Measurements from ENCODE around the gene EARS2. TPM values are rescaled to one million over a fixed set of nuclear protein-coding genes. Genes with fewer than 3 reads are reported as not detected.
"Not testable (repeated sequence)": the region's sequence is repeated elsewhere in the genome, so short reads cannot be mapped to it uniquely, and the experiment has no call there.

The EARS2 gene
- total and polyA plus RNA-seq, 10 of the 15 experiments (the other 5 are each of a cell fraction or from before 2014, with no cell fraction given), result 12.9 to 65.9 (median 33.5) TPM

- FAIRE-seq; H3K27me3 ChIP-seq (replicated peaks in 1 of 2; ENCODE audit: control insufficient read depth in 2 of 2, insufficient read depth in 2 of 2, low read length in 1 of 2); H3K4me2 ChIP-seq (ENCODE audit: control insufficient read depth, insufficient read depth); BruUV-seq (replicated peaks); ATAC-seq; H3K4me1 ChIP-seq (ENCODE audit: control insufficient read depth, insufficient read depth, low read length); H3K27ac ChIP-seq (ENCODE audit: control insufficient read depth, insufficient read depth); H4K20me1 ChIP-seq (ENCODE audit: control insufficient read depth, insufficient read depth); DNase-seq (ENCODE audit: low read depth, low spot score); in situ Hi-C loops (cut with MboI); RAD21 ChIA-PET (ENCODE audit: unreplicated experiment); intact Hi-C loops (cut with micrococcal nuclease; ENCODE audit: unreplicated experiment); H3K9ac ChIP-seq (ENCODE audit: control insufficient read depth, insufficient read depth, low read length); H3K9me3 ChIP-seq (replicated peaks; ENCODE audit: control insufficient read depth, insufficient read depth, low read length); H3K4me3 ChIP-seq; H3K79me2 ChIP-seq (ENCODE audit: control insufficient read depth, insufficient read depth, low read length); H2AFZ ChIP-seq (ENCODE audit: control insufficient read depth, low read depth, low read length): not testable (repeated sequence)
- H3K36me3 ChIP-seq (ENCODE audit: control insufficient read depth in 2 of 2, insufficient read depth in 2 of 2, low read length in 1 of 2), result peaks cover 8 to 31% of the 10 kb centered on the region in 2 experiments
- 96% methylated on average over 3 of the region's 3 CpGs for WGBS (ENCODE audit: insufficient coverage, insufficient replicate concordance, low lambda C conversion rate, missing lambda C conversion rate)
- POLR2A ChIA-PET, result interaction anchor here (0.7 kb wide), 1 partner anchor 17 kb away, joined by 3 read pairs; no protein-coding TSS in a partner anchor
- SMC1A ChIA-PET (ENCODE audit: uncharacterized antibody, unreplicated experiment), result interaction anchor here (1.5 kb wide), 1 partner anchor 34 kb away, joined by 4 read pairs; no protein-coding TSS in a partner anchor
- CTCF ChIA-PET, result interaction anchor here (1.2 kb wide), 1 partner anchor 18 kb away, joined by 3 read pairs; no protein-coding TSS in a partner anchor
Measured at GRCh38 chr16:23540817-23541178, 16.4 kb downstream of the EARS2 start.

GRCh38 chr16:23539984-23540816 is 16.9 kb downstream of the EARS2 start:
- in situ Hi-C loops (cut with MboI), result no loop called here
- Histone ChIP-seq H4K20me1 (ENCODE audit: control insufficient read depth, insufficient read depth) (no peaks in the 10 kb centered on the region), H3K36me3 (ENCODE audit: control insufficient read depth in 2 of 2, insufficient read depth in 2 of 2, low read length in 1 of 2) (peaks cover 13 to 30% of the 10 kb centered on the region in 2 experiments), H3K4me2 (ENCODE audit: control insufficient read depth, insufficient read depth) (no peak overlapping the region), H3K9ac (ENCODE audit: control insufficient read depth, insufficient read depth, low read length) (no peak overlapping the region), H3K4me1 (ENCODE audit: control insufficient read depth, insufficient read depth, low read length) (no peaks in the 10 kb centered on the region), H3K27me3 (replicated peaks in 1 of 2; ENCODE audit: control insufficient read depth in 2 of 2, insufficient read depth in 2 of 2, low read length in 1 of 2) (no peaks in the 10 kb centered on the region), H3K27ac (ENCODE audit: control insufficient read depth, insufficient read depth) (no peak overlapping the region), H3K9me3 (replicated peaks; ENCODE audit: control insufficient read depth, insufficient read depth, low read length) (no peaks in the 10 kb centered on the region), H3K4me3 (no peak overlapping the region), H2AFZ (ENCODE audit: control insufficient read depth, low read depth, low read length) (no peak overlapping the region), H3K79me2 (ENCODE audit: control insufficient read depth, insufficient read depth, low read length) (no peaks in the 10 kb centered on the region)
- no peak for FAIRE-seq
- 91% methylated on average over 11 of the region's 11 CpGs for WGBS (ENCODE audit: insufficient coverage, insufficient replicate concordance, low lambda C conversion rate, missing lambda C conversion rate)
- ChIA-PET SMC1A (ENCODE audit: uncharacterized antibody, unreplicated experiment) (interaction anchor here (1.5 kb wide), 1 partner anchor 34 kb away, joined by 4 read pairs; no protein-coding TSS in a partner anchor), CTCF (interaction anchor here (1.2 to 2.5 kb wide), 3 partner anchors 16 to 56 kb away, joined by 3 to 6 read pairs (median 4); partner anchors contain the start of gene NDUFAB1), RAD21 (ENCODE audit: unreplicated experiment) (no interaction called here), POLR2A (interaction anchor here (0.7 kb wide), 2 partner anchors 16 to 26 kb away, joined by 3 read pairs; no protein-coding TSS in a partner anchor)
- no peak for DNase-seq (ENCODE audit: low read depth, low spot score)
- BruUV-seq (replicated peaks), result no TSS peak
- ATAC-seq, result no peak
- intact Hi-C loops (cut with micrococcal nuclease; ENCODE audit: unreplicated experiment), result no loop called here
- TF ChIP-seq ZNF592 (IDR thresholded peaks at IDR 0.05) (no peak), BHLHE40 (IDR thresholded peaks at IDR 0.05; ENCODE audit: borderline replicate concordance in 1 of 2, low read depth in 2 of 2, low read length in 1 of 2) (no peak), NFXL1 (IDR thresholded peaks at IDR 0.05; ENCODE audit: borderline replicate concordance) (no peak), ZNF274 (IDR thresholded peaks at IDR 0.05; ENCODE audit: insufficient read depth, insufficient read length) (no peak), NR2F1 (conservative IDR thresholded peaks at IDR 0.05) (no peak), IRF4 (IDR thresholded peaks at IDR 0.05; ENCODE audit: low read depth, low read length) (no peak), PML (IDR thresholded peaks at IDR 0.05; ENCODE audit: low read length) (no peak), E2F4 (IDR thresholded peaks at IDR 0.05; ENCODE audit: low read depth, low read length) (no peak), SMAD1 (IDR thresholded peaks at IDR 0.05; ENCODE audit: low read depth, partially characterized antibody) (no peak), SMC3 (IDR thresholded peaks at IDR 0.05; ENCODE audit: borderline replicate concordance, low read length) (no peak), POU2F2 (IDR thresholded peaks at IDR 0.05; ENCODE audit: borderline replicate concordance, low read depth, low read length) (no peak)

Data from GM12878 (cell line).